Glomerular visceral epithelial cell (primary cell): Measurements from ENCODE around the gene ERFE.
"Not testable (repeated sequence)": the region's sequence is repeated elsewhere in the genome, so short reads cannot be mapped to it uniquely, and the experiment has no call there.

Source experiments
- DNase-seq: peaks from one replicate; pipeline ENCODE4 v3.0.0-alpha.2; 2016; ENCODE audit errors: extremely low spot score

The ERFE gene

GRCh38 chr2:238158509-238159070, at the start of gene ERFE:
ERFE (plus strand) TSS chr2:238158970; CDS start chr2:238159008, 38 bp downstream.
- peak; percentile 69 for DNase-seq

DNA sequence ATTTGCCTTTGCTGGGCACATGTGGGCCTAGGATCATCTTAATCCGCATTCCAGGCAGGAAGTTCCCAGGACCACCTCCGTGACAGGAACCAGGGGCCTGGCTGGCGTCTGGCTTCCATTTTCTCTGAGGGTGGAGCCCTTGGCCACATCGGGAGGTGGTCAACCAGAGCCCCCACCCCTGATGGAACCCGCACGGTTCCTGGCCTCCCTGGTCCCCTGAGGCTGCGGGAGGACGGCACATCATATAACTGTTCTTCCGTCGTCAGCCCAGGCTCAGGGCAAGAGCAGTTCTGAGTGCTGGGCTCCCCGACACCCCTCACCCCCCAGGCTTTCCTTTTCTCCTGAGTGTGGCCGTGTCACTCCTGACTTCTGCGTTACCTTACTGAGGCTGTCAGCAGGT, 45.2 kb upstream of the ERFE start:
- DNase-seq = no peak

GRCh38 chr2:238114331-238114841, 44.4 kb upstream of the ERFE start:
- no peak for DNase-seq

- DNase-seq = no peak
These were observed 43.7 kb upstream of the ERFE start for GRCh38 chr2:238114851-238115660.

DNA sequence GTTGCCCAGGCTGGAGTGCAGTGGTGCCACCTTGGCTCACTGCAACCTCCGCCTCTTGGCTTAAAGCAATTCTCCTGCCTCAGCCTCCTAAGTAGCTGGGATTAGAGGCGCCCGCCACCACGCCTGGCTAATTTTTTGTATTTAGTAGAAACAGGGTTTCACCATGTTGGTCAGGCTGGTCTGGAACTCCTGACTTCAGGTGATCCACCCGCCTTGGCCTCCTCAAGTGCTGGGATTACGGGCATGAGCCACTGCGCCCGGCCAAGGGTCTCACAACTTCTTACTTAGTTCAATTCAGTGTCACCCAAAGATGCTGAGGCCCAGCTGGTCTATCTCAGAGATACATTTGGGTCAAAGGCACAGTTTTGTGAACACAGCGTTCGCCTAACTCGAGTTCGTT, 43.1 kb upstream of the ERFE start:
- DNase-seq = not testable (repeated sequence)

DNA sequence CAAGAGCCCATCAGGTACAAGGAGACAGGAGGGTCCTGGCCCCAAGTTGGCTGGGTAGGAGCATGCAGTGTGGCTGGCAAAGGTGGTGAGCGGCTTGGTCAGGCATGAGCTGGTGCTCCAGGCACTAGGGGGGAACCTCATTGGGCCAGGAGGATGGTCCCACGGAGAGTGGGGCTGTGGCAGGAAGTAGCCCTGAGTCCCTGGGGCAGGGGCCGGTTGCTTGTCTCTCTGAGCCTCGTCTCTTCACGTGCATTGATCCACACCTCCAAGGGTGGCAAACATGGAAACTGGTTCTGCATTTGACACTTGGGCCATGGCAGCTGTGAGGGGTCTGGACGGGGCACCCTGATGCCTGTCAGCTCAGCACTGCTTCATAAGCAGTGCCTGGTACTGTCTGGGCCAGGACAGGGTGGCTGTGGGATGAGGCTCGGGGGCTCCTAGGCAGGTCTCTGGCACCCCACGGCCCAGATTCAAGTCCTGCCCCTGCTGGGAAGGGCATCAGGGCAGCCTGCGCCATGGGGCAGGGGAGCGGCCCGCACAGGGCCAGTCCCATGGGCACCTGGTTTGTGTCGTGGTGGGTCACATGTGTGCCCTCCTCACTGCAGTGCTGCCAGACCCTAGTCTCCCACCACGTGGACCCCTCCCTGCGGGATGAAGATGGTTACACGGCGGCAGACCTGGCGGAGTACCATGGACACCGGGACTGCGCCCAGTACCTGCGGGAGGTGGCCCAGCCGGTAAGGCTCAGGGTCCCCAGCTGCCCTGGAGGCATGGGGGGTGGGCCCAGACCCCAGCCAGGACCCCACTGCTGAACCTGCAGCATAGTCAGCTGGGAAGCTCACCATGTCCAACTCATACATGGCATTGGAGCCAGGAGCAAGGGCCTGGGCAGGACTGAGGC, 42.2 kb upstream of the ERFE start:
- no peak for DNase-seq

- peak; percentile 47 for DNase-seq
These were observed 41.3 kb upstream of the ERFE start for GRCh38 chr2:238117199-238118154.

DNA sequence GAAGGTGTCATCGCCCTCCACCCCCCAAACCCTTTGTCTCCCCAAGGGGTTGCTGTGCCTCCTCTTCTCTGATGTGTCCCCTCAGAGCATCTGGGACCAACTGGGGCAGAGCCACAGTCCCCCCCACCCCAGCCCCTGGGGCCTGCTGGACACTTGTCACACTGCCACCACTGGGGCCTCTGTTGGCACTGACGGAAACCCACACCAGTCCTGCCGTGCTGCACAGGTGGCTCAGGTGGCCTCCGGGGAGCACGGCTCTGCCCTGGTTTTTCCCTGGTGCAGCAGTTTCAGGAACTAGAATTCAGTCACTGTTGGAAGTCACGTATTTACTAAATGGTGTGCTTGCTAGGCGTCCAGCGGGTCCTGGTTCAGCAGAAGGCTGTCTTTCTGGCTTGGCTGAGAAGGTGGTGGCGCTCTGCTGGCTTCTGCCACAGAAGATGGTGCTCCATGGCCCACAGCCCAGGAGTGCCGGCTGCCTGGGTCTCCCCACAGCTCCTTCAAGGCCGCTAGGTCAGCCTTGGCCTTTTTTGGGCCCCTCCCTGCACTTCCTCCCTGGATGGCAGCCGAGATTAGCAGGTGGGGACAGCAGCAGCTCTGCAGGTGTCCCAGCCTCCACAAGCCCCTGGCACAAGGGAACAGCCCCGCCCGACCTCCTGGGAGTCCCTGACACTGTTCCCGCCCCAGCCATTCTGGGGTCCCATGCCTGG, 38.9 kb upstream of the ERFE start:
- no peak for DNase-seq

GRCh38 chr2:238120463-238121298, 38.1 kb upstream of the ERFE start:
- no peak for DNase-seq

DNA sequence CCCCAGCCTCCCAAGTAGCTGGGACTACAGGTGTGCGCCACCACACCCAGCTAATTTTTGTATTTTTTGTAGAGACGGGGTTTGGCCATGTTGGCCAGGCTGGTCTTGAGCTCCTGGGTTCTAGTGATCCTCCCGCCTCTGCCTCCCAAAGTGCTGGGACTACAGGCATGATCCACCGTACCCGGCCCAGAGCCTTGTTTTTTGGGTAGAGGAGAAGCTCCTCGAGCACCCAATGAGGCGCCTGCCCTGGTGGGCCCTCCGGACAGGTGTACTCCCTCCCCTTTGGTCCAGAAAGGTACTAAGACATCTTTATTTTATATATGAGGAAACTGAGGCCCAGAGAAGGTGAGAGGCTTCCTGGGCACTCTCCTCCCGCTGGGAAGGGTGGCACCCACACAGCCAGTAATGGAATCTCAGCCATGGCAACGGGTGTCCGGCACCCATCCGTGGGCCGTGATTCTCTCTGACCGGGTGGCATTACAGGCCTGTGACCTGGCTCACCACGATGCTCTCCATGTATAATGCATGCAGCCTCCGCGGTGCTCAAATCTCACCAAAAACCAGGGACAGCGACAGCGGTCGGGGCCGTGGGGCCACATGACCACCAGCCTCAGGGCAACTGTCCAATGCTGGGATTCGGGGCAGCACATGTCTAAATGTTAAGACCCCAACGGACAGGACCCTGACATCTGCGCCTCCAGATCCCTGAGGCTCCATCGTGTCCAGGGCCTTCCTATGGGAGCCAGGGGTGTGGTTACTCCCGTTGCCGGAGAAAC, 37.1 kb upstream of the ERFE start:
- no peak for DNase-seq

- DNase-seq = no peak
These were observed 36.2 kb upstream of the ERFE start for GRCh38 chr2:238122287-238123217.

DNA sequence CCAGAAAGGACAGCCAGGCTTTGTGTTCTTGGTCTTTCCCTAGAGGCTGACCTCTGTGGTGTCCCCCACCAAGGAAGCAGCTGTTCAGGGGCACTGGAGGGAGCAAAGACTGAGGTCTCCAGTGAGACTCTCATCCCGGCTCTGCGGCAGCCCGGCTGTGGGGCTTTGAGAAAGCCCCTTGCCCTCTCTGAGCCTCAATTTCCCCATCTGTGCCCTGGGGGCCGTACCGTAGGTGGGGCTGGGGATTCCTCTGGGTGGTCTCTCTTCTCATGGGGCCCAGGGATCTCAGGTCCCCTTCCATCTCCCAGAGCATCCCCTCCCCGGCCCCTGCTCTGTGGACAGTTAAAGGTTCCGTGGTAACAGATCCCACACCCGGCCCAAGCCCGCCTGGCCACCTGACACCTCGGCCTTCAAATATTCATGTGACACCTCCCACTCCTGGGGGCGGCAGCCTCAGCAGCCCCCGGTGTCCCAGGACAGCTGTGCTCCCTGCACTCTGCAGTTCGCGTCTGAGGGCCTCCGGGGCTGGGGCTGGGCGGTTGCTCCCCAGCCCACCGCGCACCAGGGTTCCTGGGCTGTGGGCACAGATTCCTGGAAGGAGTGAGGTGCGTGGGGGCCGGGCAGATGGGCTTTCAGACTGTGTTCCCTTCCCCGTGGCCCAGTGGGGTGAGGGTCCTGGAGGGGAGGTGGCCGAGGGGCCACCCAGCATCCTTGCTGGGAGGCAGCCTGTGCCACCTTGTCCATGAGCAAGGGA, 35.4 kb upstream of the ERFE start:
- no peak for DNase-seq

DNA sequence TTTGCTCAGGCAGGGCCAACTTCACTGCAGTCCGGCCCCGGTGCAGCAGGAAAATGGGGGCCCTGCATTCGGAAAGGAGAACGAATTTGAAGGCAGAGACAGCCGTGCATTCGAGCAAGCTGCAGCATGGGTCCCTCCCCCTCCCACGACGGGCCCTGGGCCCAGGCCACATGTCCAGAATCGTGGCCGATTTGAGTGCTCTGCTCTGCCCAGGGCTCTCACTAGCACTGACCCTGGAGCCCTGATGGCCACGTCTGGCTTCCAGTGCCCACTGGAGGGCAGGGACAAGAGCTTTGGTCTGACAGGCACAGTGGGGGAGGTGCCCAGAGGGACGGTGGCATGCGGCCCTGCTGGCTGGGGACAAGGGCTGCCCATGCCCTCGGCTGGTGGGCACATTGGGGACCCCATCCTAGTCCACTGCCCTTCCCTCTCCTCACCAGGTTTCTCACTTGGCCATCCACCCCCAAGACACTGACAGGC, 34.7 kb upstream of the ERFE start:
- DNase-seq = no peak

DNA sequence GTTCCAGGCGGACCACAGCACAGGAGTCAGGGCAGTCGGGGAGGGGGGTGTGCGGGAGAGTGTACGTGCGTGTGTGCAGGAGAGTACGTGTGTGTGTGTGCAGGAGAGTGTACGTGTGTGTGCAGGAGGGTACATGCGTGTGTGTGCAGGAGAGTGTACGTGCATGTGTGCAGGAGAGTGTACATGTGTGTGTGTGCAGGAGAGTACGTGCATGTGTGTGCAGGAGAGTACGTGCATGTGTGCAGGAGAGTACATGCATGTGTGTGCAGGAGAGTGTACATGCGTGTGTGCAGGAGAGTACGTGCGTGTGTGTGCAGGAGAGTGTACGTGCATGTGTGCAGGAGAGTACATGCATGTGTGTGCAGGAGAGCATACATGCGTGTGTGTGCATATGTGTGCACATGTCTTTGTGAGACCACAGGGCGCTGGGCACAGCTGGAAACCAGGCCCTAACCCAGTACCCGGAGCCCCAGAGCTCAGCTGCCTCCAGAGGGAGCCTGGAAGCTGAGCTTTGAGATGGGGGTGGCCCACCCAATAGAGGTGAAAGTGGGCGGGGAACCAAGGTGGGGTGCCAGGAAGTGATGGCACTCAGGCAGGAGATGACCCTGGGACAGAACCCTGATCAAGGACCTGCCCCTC, 34.2 kb upstream of the ERFE start:
- no peak for DNase-seq

DNA sequence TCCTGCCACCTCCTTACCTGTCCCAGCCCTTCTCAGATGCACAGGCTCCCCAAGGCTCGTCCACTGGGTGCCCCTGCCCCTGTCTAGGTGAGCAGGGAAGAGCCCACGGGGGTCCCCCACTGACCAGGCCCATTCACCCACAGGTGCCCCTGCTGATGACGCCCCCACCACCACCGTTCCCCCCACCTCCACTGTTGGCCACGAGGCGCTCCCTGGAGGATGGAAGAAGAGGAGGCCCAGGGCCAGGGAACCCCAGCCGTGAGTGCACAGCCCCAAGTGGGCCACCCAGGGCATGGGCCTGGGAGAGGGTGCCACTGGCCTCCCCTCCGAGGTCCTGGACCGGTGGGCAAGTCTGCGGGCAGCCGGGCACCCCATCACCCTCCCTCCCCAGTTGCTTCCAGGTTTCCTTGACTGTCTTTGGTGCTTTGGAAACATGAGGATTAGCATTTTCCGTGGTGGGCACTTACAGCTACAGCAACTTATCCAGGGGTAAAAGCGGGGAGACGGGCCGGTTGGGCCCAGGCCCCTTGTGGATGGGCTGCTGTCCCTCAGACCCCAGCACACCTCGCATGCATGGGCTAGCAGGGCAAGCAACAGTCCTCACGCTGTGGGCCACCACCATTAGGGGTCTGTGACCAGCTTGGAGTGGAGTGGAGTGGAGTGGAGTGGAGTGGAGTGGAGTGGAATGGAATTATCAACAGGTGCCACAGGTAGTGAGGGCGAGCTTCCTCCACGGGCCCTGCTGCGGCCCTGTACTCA, 33.5 kb upstream of the ERFE start:
- no peak for DNase-seq

- DNase-seq = no peak
These were observed 32.4 kb upstream of the ERFE start for GRCh38 chr2:238126338-238126737.
